IPS-18a (cell line): Measurements from ENCODE around the gene SELENON.
A peak's percentile ranks its signal among the peaks of the same experiment; 100 is the strongest.

ENCODE experiments used
- H3K27ac ChIP-seq: one replicate; pipeline ENCODE4 v1.5.1; 2013; ENCODE audit warnings: low read length
- H3K27me3 ChIP-seq: one replicate; pipeline ENCODE4 v1.6.1; 2013; ENCODE audit warnings: mild to moderate bottlenecking, low read length; ENCODE audit not compliant: control insufficient read depth, insufficient read depth
- H3K36me3 ChIP-seq: one replicate; pipeline ENCODE4 v1.6.1; 2013; ENCODE audit warnings: low read depth, low read length; ENCODE audit not compliant: control insufficient read depth
- H3K4me1 ChIP-seq: one replicate; pipeline ENCODE4 v1.6.1; 2013; ENCODE audit warnings: low read depth, low read length; ENCODE audit not compliant: control insufficient read depth
- H3K4me3 ChIP-seq: one replicate; pipeline ENCODE4 v1.5.1; 2013; ENCODE audit warnings: low read length
- H3K9ac ChIP-seq: one replicate; pipeline ENCODE4 v1.6.1; 2013; ENCODE audit warnings: mild to moderate bottlenecking, low read length, moderate library complexity
- H3K9me3 ChIP-seq: one replicate; pipeline ENCODE4 v1.6.1; 2013; ENCODE audit warnings: low read depth, low read length; ENCODE audit not compliant: control insufficient read depth

SELENON gene

DNA sequence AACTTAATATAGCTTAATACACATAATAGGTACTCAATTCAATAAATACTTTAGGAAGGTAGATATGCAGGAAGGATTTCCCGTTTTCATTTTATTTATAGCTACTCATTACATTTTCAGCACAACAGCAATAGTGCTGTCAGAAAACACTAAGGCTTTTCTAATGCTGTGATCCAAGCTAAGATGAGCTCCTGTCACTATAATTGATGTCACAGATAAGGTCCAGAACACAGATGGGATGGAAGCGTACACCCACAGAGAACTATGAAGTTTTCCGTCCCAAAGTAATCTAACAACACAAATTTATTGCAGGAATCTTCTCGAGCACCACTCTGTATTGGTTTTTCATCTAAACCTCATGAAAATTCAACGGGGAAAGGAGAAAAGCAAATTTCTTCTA is 45.7 kb downstream of the SELENON start:
- no peak overlapping the region for H3K4me3 ChIP-seq
- H3K27ac ChIP-seq = no peak overlapping the region
- H3K4me1 ChIP-seq = no peaks in the 10 kb centered on the region
- no peaks in the 10 kb centered on the region for H3K9me3 ChIP-seq
- no peaks in the 10 kb centered on the region for H3K27me3 ChIP-seq
- no peak overlapping the region for H3K9ac ChIP-seq
- H3K36me3 ChIP-seq = no peaks in the 10 kb centered on the region

GRCh38 chr1:25847929-25848328 is 47.9 kb downstream of the SELENON start:
- no peak overlapping the region for H3K4me3 ChIP-seq
- no peaks in the 10 kb centered on the region for H3K36me3 ChIP-seq
- no peak overlapping the region for H3K27ac ChIP-seq
- no peak overlapping the region for H3K9ac ChIP-seq
- H3K9me3 ChIP-seq = no peaks in the 10 kb centered on the region
- H3K27me3 ChIP-seq = no peaks in the 10 kb centered on the region
- no peaks in the 10 kb centered on the region for H3K4me1 ChIP-seq

DNA sequence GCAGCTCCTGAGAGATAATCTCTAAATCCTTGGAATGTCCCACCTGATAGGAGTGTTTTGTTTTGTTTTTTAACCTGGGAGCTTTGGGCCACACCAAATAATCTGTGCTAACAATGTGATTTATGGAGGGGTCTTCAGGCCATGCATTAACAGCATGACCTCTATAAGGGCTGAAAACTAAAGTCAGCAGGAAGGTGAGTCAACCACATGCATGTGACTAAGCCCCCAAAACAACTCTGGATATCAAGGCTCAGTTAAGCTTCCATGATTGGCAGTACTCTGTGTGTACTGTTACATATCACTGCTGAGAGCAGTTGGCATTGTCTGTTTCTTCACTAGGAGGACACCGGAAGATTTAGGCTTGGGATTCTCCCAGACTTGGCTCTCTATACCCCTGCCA is 48.5 kb downstream of the SELENON start:
- no peak overlapping the region for H3K9ac ChIP-seq
- H3K27me3 ChIP-seq = no peaks in the 10 kb centered on the region
- no peak overlapping the region for H3K4me3 ChIP-seq
- no peaks in the 10 kb centered on the region for H3K36me3 ChIP-seq
- no peak overlapping the region for H3K27ac ChIP-seq
- H3K4me1 ChIP-seq = no peaks in the 10 kb centered on the region
- no peaks in the 10 kb centered on the region for H3K9me3 ChIP-seq

GRCh38 chr1:25854554-25854953 is 54.6 kb downstream of the SELENON start:
- Histone ChIP-seq H3K4me3 (no peak overlapping the region), H3K36me3 (no peaks in the 10 kb centered on the region), H3K9me3 (no peaks in the 10 kb centered on the region)

DNA sequence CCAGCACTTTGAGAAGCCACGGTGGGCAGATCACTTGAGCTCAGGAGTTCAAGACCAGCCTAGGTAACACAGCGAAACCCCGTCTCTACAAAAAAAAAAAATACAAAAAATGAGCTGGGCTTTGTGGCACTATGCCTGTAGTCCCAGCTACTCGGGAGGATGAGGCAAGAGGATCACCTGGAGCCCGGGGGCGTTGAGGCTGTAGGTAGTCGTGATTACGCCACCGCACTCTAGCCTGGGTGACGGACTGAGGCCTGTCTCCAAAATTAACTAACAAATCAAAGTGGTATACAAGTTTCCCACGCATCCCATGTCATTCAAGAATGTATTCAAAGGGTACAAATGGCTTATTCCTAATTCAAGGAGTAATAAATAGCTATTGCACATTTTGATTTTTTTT is 56.9 kb downstream of the SELENON start:
- H3K4me1 ChIP-seq = peaks cover 4% of the 10 kb centered on the region
- H3K36me3 ChIP-seq = no peaks in the 10 kb centered on the region
- no peaks in the 10 kb centered on the region for H3K27me3 ChIP-seq
- no peak overlapping the region for H3K4me3 ChIP-seq
- H3K27ac ChIP-seq = no peak overlapping the region
- H3K9ac ChIP-seq = no peak overlapping the region
- H3K9me3 ChIP-seq = no peaks in the 10 kb centered on the region

More at GRCh38 chr1:25854554-25854953, 54.6 kb downstream of the SELENON start:
- Histone ChIP-seq H3K4me1 (peaks cover 4% of the 10 kb centered on the region), H3K27ac (no peak overlapping the region), H3K27me3 (no peaks in the 10 kb centered on the region), H3K9ac (no peak overlapping the region)

GRCh38 chr1:25858494-25858893 is 58.5 kb downstream of the SELENON start:
- Histone ChIP-seq H3K4me1 (peaks cover 4% of the 10 kb centered on the region), H3K4me3 (peak overlapping the region; percentile 85), H3K27ac (no peak overlapping the region), H3K9me3 (no peaks in the 10 kb centered on the region), H3K36me3 (no peaks in the 10 kb centered on the region), H3K9ac (peak overlapping the region; percentile 93), H3K27me3 (no peaks in the 10 kb centered on the region)

GRCh38 chr1:25858906-25859789 is 59.2 kb downstream of the SELENON start, which contains the start of gene AUNIP:
TSS of gene AUNIP (minus strand) at chr1:25859457. CDS start at chr1:25859357, 100 bp downstream.
- Histone ChIP-seq H3K27ac (peak within 1 kb of the TSS; percentile 73), H3K27me3 (no peaks in the 10 kb centered on the region), H3K9ac (peak within 1 kb of the TSS; percentile 93), H3K36me3 (no peaks in the 10 kb centered on the region), H3K9me3 (no peaks in the 10 kb centered on the region), H3K4me1 (peaks cover 4% of the 10 kb centered on the region), H3K4me3 (peak within 1 kb of the TSS; percentile 85)

- H3K27ac ChIP-seq = no peak overlapping the region
- H3K9ac ChIP-seq = no peak overlapping the region
Observed at GRCh38 chr1:25861316-25862286, 61.6 kb downstream of the SELENON start.

GRCh38 chr1:25862785-25863485 is 62.9 kb downstream of the SELENON start:
- no peaks in the 10 kb centered on the region for H3K9me3 ChIP-seq
- no peak overlapping the region for H3K9ac ChIP-seq
- H3K4me3 ChIP-seq = no peak overlapping the region
- H3K27me3 ChIP-seq = no peaks in the 10 kb centered on the region
- no peak overlapping the region for H3K27ac ChIP-seq
- no peaks in the 10 kb centered on the region for H3K36me3 ChIP-seq
- peaks cover 10% of the 10 kb centered on the region for H3K4me1 ChIP-seq

More at GRCh38 chr1:25861316-25862286, 61.6 kb downstream of the SELENON start:
- H3K4me1 ChIP-seq = peaks cover 4% of the 10 kb centered on the region
- no peak overlapping the region for H3K4me3 ChIP-seq
- H3K9me3 ChIP-seq = no peaks in the 10 kb centered on the region
- H3K36me3 ChIP-seq = no peaks in the 10 kb centered on the region
- no peaks in the 10 kb centered on the region for H3K27me3 ChIP-seq

DNA sequence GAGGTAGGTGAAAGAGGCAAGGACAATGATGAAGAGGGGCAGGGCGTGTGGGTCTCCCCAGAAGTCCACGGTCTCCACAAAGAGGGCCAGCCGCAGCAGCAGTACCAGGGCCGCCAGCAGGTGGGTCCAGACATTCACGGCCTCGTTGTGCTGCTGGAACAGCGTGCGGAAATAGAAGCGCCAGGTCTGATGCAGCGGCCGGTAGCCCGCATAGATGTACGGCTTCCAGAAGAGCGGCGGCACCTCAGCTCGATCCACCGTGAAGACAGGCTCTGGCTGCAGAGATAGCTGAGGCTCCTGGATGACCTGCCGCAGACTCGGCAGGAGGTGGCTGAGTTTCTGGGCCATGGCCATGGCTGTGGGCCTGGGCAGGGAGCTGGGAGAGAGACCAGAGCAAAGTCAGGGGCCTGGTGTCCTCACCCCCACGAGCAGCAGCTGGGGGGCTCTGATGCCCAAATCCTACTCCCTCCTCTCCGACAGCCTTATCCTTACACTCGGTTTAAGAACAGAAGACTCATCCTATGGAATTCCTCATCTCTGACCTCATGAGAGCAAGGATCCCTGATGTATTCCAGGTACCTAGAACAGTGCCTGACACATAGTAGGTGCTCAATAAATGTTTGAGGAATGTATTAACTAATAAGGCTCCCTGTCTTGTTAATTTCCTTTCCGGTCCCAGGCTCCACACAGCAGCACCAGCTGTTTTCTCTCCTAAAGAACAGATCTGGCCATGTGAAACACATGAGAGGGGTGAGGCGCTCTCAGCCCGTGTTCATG is 63.7 kb downstream of the SELENON start:
- Histone ChIP-seq H3K27me3 (no peaks in the 10 kb centered on the region), H3K36me3 (no peaks in the 10 kb centered on the region), H3K9me3 (no peaks in the 10 kb centered on the region), H3K9ac (no peak overlapping the region), H3K27ac (no peak overlapping the region), H3K4me1 (peaks cover 8% of the 10 kb centered on the region), H3K4me3 (no peak overlapping the region)
